Adipocyte (in vitro differentiated cells): ENCODE data around the gene STARD13.
"Not testable (repeated sequence)": the region's sequence is repeated elsewhere in the genome, so short reads cannot be mapped to it uniquely, and the experiment has no call there.

Experiments
- DNase-seq: peaks from one replicate; pipeline ENCODE4 v3.0.0-alpha.2; 2015; ENCODE audit warnings: low read depth
- H3K27me3 ChIP-seq: replicated peaks from 2 replicates; pipeline ENCODE4 v1.7.0; 2013; ENCODE audit warnings: mild to moderate bottlenecking, low read length, moderate library complexity; ENCODE audit not compliant: control insufficient read depth, insufficient read depth
- H3K36me3 ChIP-seq: 2 replicates; pipeline ENCODE4 v1.7.0; 2013; ENCODE audit warnings: low read length, mild to moderate bottlenecking, moderate library complexity; ENCODE audit not compliant: control insufficient read depth, insufficient read depth, severe bottlenecking
- H3K4me1 ChIP-seq: 2 replicates; pipeline ENCODE4 v1.7.0; 2013; ENCODE audit warnings: mild to moderate bottlenecking, low read length, moderate library complexity; ENCODE audit not compliant: control insufficient read depth, insufficient read depth
- H3K4me3 ChIP-seq: 2 replicates; pipeline ENCODE4 v1.7.0; 2013; ENCODE audit warnings: mild to moderate bottlenecking, low read length, moderate library complexity
- H3K9ac ChIP-seq: 2 replicates; pipeline ENCODE4 v1.7.0; 2013; ENCODE audit warnings: mild to moderate bottlenecking, low read length, moderate library complexity
- H3K9me3 ChIP-seq: 2 replicates; pipeline ENCODE4 v1.7.0; 2013; ENCODE audit warnings: mild to moderate bottlenecking, low read length, moderate library complexity; ENCODE audit not compliant: control insufficient read depth

STARD13 gene

GRCh38 chr13:33178209-33178840 lies 107.2 kb downstream of the STARD13 start:
- H3K36me3 ChIP-seq: no peaks in the 10 kb centered on the region
- no peaks in the 10 kb centered on the region for H3K9me3 ChIP-seq
- no peak overlapping the region for H3K9ac ChIP-seq
- peak; percentile 82 for DNase-seq
- H3K4me1 ChIP-seq: peaks cover 23% of the 10 kb centered on the region
- no peaks in the 10 kb centered on the region for H3K27me3 ChIP-seq
- H3K4me3 ChIP-seq: no peak overlapping the region

- H3K9ac ChIP-seq, H3K9me3 ChIP-seq, H3K4me3 ChIP-seq, H3K27me3 ChIP-seq, H3K36me3 ChIP-seq, DNase-seq: not testable (repeated sequence)
- peaks cover 23% of the 10 kb centered on the region for H3K4me1 ChIP-seq
Observed at GRCh38 chr13:33177340-33178208, 108.0 kb downstream of the STARD13 start.

GRCh38 chr13:33176526-33176925 lies 109.0 kb downstream of the STARD13 start:
- H3K4me3 ChIP-seq: no peak overlapping the region
- peaks cover 3% of the 10 kb centered on the region for H3K36me3 ChIP-seq
- no peak overlapping the region for H3K9ac ChIP-seq
- no peaks in the 10 kb centered on the region for H3K27me3 ChIP-seq
- peak; percentile 61 for DNase-seq
- no peaks in the 10 kb centered on the region for H3K9me3 ChIP-seq
- H3K4me1 ChIP-seq: peaks cover 23% of the 10 kb centered on the region

GRCh38 chr13:33175991-33176390 lies 109.6 kb downstream of the STARD13 start:
- DNase-seq: peak; percentile 51
- no peak overlapping the region for H3K9ac ChIP-seq
- H3K4me3 ChIP-seq: no peak overlapping the region
- H3K4me1 ChIP-seq: peaks cover 23% of the 10 kb centered on the region
- no peaks in the 10 kb centered on the region for H3K27me3 ChIP-seq
- peaks cover 3% of the 10 kb centered on the region for H3K36me3 ChIP-seq
- H3K9me3 ChIP-seq: no peaks in the 10 kb centered on the region

- no peak overlapping the region for H3K4me3 ChIP-seq
- no peaks in the 10 kb centered on the region for H3K27me3 ChIP-seq
- H3K9ac ChIP-seq: no peak overlapping the region
- no peaks in the 10 kb centered on the region for H3K9me3 ChIP-seq
- peak; percentile 90 for DNase-seq
- peaks cover 3% of the 10 kb centered on the region for H3K36me3 ChIP-seq
- H3K4me1 ChIP-seq: peaks cover 23% of the 10 kb centered on the region
Observed at GRCh38 chr13:33174931-33175330, 110.6 kb downstream of the STARD13 start.

- Histone ChIP-seq H3K9ac (no peak overlapping the region), H3K9me3 (no peaks in the 10 kb centered on the region), H3K4me1 (peaks cover 23% of the 10 kb centered on the region), H3K4me3 (peak overlapping the region; percentile 8), H3K27me3 (no peaks in the 10 kb centered on the region), H3K36me3 (peaks cover 3% of the 10 kb centered on the region)
- DNase-seq: no peak
Observed at GRCh38 chr13:33174491-33174890, 111.1 kb downstream of the STARD13 start.

- H3K27me3 ChIP-seq: no peaks in the 10 kb centered on the region
- no peak overlapping the region for H3K4me3 ChIP-seq
- H3K9me3 ChIP-seq: no peaks in the 10 kb centered on the region
- peaks cover 3% of the 10 kb centered on the region for H3K36me3 ChIP-seq
- H3K9ac ChIP-seq: no peak overlapping the region
- DNase-seq: no peak
- H3K4me1 ChIP-seq: peaks cover 37% of the 10 kb centered on the region
Observed at GRCh38 chr13:33172911-33173310, 112.6 kb downstream of the STARD13 start.

- peaks cover 3% of the 10 kb centered on the region for H3K36me3 ChIP-seq
- peak; percentile 46 for DNase-seq
- no peak overlapping the region for H3K9ac ChIP-seq
Observed at GRCh38 chr13:33172400-33172799, 113.2 kb downstream of the STARD13 start.

GRCh38 chr13:33169273-33169980 lies 116.1 kb downstream of the STARD13 start:
- Histone ChIP-seq H3K9ac (no peak overlapping the region), H3K4me3 (no peak overlapping the region), H3K36me3 (peaks cover 23% of the 10 kb centered on the region), H3K4me1 (peaks cover 15% of the 10 kb centered on the region), H3K9me3 (no peaks in the 10 kb centered on the region), H3K27me3 (no peaks in the 10 kb centered on the region)
- peak; percentile 46 for DNase-seq

More at GRCh38 chr13:33172400-33172799, 113.2 kb downstream of the STARD13 start:
- H3K4me3 ChIP-seq: no peak overlapping the region
- H3K9me3 ChIP-seq: no peaks in the 10 kb centered on the region
- H3K4me1 ChIP-seq: peaks cover 37% of the 10 kb centered on the region
- H3K27me3 ChIP-seq: no peaks in the 10 kb centered on the region

GRCh38 chr13:33168321-33168960 lies 117.1 kb downstream of the STARD13 start:
- Histone ChIP-seq H3K4me1 (peaks cover 14% of the 10 kb centered on the region), H3K9me3 (no peaks in the 10 kb centered on the region), H3K4me3 (no peak overlapping the region), H3K36me3 (peaks cover 31% of the 10 kb centered on the region), H3K27me3 (no peaks in the 10 kb centered on the region), H3K9ac (no peak overlapping the region)
- no peak for DNase-seq

- Histone ChIP-seq H3K9ac (no peak overlapping the region), H3K9me3 (peaks cover 7% of the 10 kb centered on the region), H3K27me3 (no peaks in the 10 kb centered on the region), H3K36me3 (peaks cover 37% of the 10 kb centered on the region), H3K4me1 (peaks cover 14% of the 10 kb centered on the region), H3K4me3 (no peak overlapping the region)
- DNase-seq: no peak
Observed at GRCh38 chr13:33167491-33167890, 118.1 kb downstream of the STARD13 start.
